Neural progenitor cell (in vitro differentiated cells): ENCODE results near the gene CNGA1. TPM values are rescaled to one million over a fixed set of nuclear protein-coding genes. Genes with fewer than 3 reads are reported as not detected.
"Not testable (repeated sequence)": the region's sequence is repeated elsewhere in the genome, so short reads cannot be mapped to it uniquely, and the experiment has no call there.

Experiments used
- DNase-seq: peaks from one replicate; pipeline ENCODE4 v3.0.0-alpha.2; 2016; ENCODE audit warnings: low spot score
- H2AFZ ChIP-seq: fragments of 200-600 bp; sonication (generic); replicated peaks from 2 replicates; pipeline ENCODE4 v1.6.1; 2016; ENCODE audit warnings: antibody characterized with exemption
- H3F3A ChIP-seq: fragments of 200-600 bp; sonication (generic); 2 replicates; pipeline ENCODE4 v1.6.1; 2016; ENCODE audit warnings: antibody characterized with exemption, low read depth
- H3K27ac ChIP-seq: fragments of 200-600 bp; sonication (generic); 2 replicates; pipeline ENCODE4 v1.5.1; 2016; ENCODE audit warnings: mild to moderate bottlenecking
- H3K27me3 ChIP-seq: fragments of 200-600 bp; sonication (generic); 2 replicates; pipeline ENCODE4 v1.6.1; 2016; ENCODE audit warnings: mild to moderate bottlenecking, moderate library complexity
- H3K36me3 ChIP-seq: fragments of 200-600 bp; sonication (generic); 2 replicates; pipeline ENCODE4 v1.5.1; 2016
- H3K4me1 ChIP-seq: fragments of 200-600 bp; sonication (generic); 2 replicates; pipeline ENCODE4 v1.6.1; 2016; ENCODE audit warnings: mixed run types
- H3K4me2 ChIP-seq: fragments of 200-600 bp; sonication (generic); 2 replicates; pipeline ENCODE4 v1.6.1; 2016
- H3K4me3 ChIP-seq: fragments of 200-600 bp; sonication (generic); 2 replicates; pipeline ENCODE4 v1.5.1; 2016
- H3K79me2 ChIP-seq: fragments of 200-600 bp; sonication (generic); 2 replicates; pipeline ENCODE4 v1.6.1; 2016; ENCODE audit warnings: low read depth
- H3K9ac ChIP-seq: fragments of 200-600 bp; sonication (generic); 2 replicates; pipeline ENCODE4 v1.6.1; 2016
- H3K9me3 ChIP-seq: fragments of 200-600 bp; sonication (generic); 2 replicates; pipeline ENCODE4 v1.5.1; 2016; ENCODE audit warnings: low read depth
- H4K20me1 ChIP-seq: fragments of 200-600 bp; sonication (generic); 2 replicates; pipeline ENCODE4 v1.6.1; 2016; ENCODE audit warnings: low read depth
- H3K27ac Mint-ChIP-seq: 3 replicates; pipeline ENCODE4 v1.8.0; 2021; ENCODE audit warnings: mixed read lengths
- H3K27me3 Mint-ChIP-seq: 2 replicates; pipeline ENCODE4 v1.8.0; 2022; ENCODE audit warnings: low read depth, mild to moderate bottlenecking, inconsistent platforms, moderate library complexity, mixed read lengths; ENCODE audit not compliant: insufficient read depth
- H3K36me3 Mint-ChIP-seq: 3 replicates; pipeline ENCODE4 v1.8.0; 2021; ENCODE audit warnings: mixed read lengths
- H3K4me1 Mint-ChIP-seq: 3 replicates; pipeline ENCODE4 v1.8.0; 2021; ENCODE audit warnings: mixed read lengths
- H3K4me3 Mint-ChIP-seq: 3 replicates; pipeline ENCODE4 v1.8.0; 2021; ENCODE audit warnings: mild to moderate bottlenecking, moderate library complexity, mixed read lengths
- H3K9me3 Mint-ChIP-seq: 3 replicates; pipeline ENCODE4 v1.8.0; 2020; ENCODE audit warnings: mixed read lengths
- EZH2 ChIP-seq: fragments of 200-600 bp; sonication (generic); IDR thresholded peaks from 2 replicates; pipeline ENCODE4 v1.6.1; 2017; ENCODE audit warnings: antibody characterized with exemption, mild to moderate bottlenecking, moderate library complexity
- EZH2phosphoT487 ChIP-seq: fragments of 200-600 bp; sonication (generic); IDR thresholded peaks from 2 replicates; pipeline ENCODE4 v1.6.1; 2017; ENCODE audit warnings: antibody characterized with exemption
- total RNA-seq: library from RNA; depleted of rRNA; stranded (reverse); fragments of >200 nt; gene quantifications from 2 replicates; pipeline ENCODE4 v1.2.3, GENCODE V29; 2015; ENCODE audit warnings: low replicate concordance
- TF ChIP-seq, protein P1 (sequence below): fragments of 200-600 bp; sonication (generic); IDR thresholded peaks from 2 replicates; pipeline ENCODE4 v1.5.1; 2017; ENCODE audit warnings: antibody characterized with exemption, mild to moderate bottlenecking

CNGA1 gene
- total RNA-seq, 1 donor from 2014 or later, result 0.37 TPM

GRCh38 chr4:47996021-47996420 is 20.5 kb downstream of the CNGA1 start:
- no peak overlapping the region for H3K4me2 ChIP-seq
- TF ChIP-seq EZH2 (no peak), EZH2phosphoT487 (no peak)
- H3F3A ChIP-seq, result no peaks in the 10 kb centered on the region
- peaks cover 10% of the 10 kb centered on the region for H3K9me3 Mint-ChIP-seq
- H4K20me1 ChIP-seq, result no peaks in the 10 kb centered on the region
- no peaks in the 10 kb centered on the region for H3K4me1 Mint-ChIP-seq
- peaks cover 2% of the 10 kb centered on the region for H3K36me3 ChIP-seq
- no peak overlapping the region for H3K27ac Mint-ChIP-seq
- no peak overlapping the region for H2AFZ ChIP-seq
- H3K27me3 ChIP-seq, result no peaks in the 10 kb centered on the region
- H3K9me3 ChIP-seq, result peaks cover 8% of the 10 kb centered on the region
- H3K27me3 Mint-ChIP-seq, result no peaks in the 10 kb centered on the region
- H3K4me3 Mint-ChIP-seq, result no peak overlapping the region
- H3K36me3 Mint-ChIP-seq, result no peaks in the 10 kb centered on the region
- no peak overlapping the region for H3K9ac ChIP-seq
- no peak overlapping the region for H3K4me3 ChIP-seq
- no peaks in the 10 kb centered on the region for H3K4me1 ChIP-seq
- H3K79me2 ChIP-seq, result no peaks in the 10 kb centered on the region
- H3K27ac ChIP-seq, result no peak overlapping the region
- no peak for DNase-seq

DNA sequence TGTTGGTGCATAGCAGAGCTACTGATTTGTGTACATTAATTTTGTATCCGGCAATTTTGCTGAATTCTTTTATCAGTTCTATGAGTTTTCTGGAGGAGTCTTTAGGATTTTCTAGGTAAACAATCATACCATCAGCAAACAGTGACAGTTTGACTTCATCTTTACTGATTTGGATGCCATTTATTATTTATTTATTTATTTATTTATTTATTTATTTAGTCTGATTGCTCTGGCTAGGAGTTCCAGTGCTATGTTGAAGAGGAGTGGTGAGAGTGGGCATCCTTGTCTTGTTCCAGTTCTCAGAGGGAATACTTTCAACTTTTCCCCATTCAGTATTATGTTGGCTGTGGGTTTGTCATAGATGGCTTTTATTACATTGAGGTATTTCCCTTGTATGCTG is 24.0 kb downstream of the CNGA1 start:
- H3K27ac ChIP-seq, DNase-seq, H3K27me3 ChIP-seq, H2AFZ ChIP-seq, H3F3A ChIP-seq, H3K4me3 Mint-ChIP-seq, H4K20me1 ChIP-seq, H3K36me3 Mint-ChIP-seq, H3K4me2 ChIP-seq, H3K4me1 Mint-ChIP-seq, H3K27me3 Mint-ChIP-seq, H3K4me3 ChIP-seq, H3K27ac Mint-ChIP-seq, H3K79me2 ChIP-seq, H3K4me1 ChIP-seq, H3K36me3 ChIP-seq, H3K9ac ChIP-seq: not testable (repeated sequence)
- peaks cover 21% of the 10 kb centered on the region for H3K9me3 Mint-ChIP-seq
- H3K9me3 ChIP-seq, result peaks cover 11% of the 10 kb centered on the region

- Mint-ChIP-seq H3K4me1 (no peaks in the 10 kb centered on the region), H3K4me3 (no peak overlapping the region), H3K36me3 (no peaks in the 10 kb centered on the region), H3K9me3 (peaks cover 21% of the 10 kb centered on the region), H3K27ac (no peak overlapping the region), H3K27me3 (peaks cover 2% of the 10 kb centered on the region)
- no peak overlapping the region for H3K27ac ChIP-seq
- H3F3A ChIP-seq, result no peaks in the 10 kb centered on the region
- H4K20me1 ChIP-seq, result no peaks in the 10 kb centered on the region
- DNase-seq, result no peak
- no peak overlapping the region for H3K9ac ChIP-seq
- H3K4me3 ChIP-seq, result no peak overlapping the region
- no peaks in the 10 kb centered on the region for H3K36me3 ChIP-seq
- no peaks in the 10 kb centered on the region for H3K27me3 ChIP-seq
- no peaks in the 10 kb centered on the region for H3K79me2 ChIP-seq
- TF ChIP-seq EZH2, result no peak
- no peak for TF ChIP-seq EZH2phosphoT487
- TF ChIP-seq, protein P1, sequence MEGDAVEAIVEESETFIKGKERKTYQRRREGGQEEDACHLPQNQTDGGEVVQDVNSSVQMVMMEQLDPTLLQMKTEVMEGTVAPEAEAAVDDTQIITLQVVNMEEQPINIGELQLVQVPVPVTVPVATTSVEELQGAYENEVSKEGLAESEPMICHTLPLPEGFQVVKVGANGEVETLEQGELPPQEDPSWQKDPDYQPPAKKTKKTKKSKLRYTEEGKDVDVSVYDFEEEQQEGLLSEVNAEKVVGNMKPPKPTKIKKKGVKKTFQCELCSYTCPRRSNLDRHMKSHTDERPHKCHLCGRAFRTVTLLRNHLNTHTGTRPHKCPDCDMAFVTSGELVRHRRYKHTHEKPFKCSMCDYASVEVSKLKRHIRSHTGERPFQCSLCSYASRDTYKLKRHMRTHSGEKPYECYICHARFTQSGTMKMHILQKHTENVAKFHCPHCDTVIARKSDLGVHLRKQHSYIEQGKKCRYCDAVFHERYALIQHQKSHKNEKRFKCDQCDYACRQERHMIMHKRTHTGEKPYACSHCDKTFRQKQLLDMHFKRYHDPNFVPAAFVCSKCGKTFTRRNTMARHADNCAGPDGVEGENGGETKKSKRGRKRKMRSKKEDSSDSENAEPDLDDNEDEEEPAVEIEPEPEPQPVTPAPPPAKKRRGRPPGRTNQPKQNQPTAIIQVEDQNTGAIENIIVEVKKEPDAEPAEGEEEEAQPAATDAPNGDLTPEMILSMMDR, result no peak
- H3K9me3 ChIP-seq, result peaks cover 11% of the 10 kb centered on the region
- no peak overlapping the region for H2AFZ ChIP-seq
- no peaks in the 10 kb centered on the region for H3K4me1 ChIP-seq
- no peak overlapping the region for H3K4me2 ChIP-seq
Observed at GRCh38 chr4:47990145-47990544, 26.3 kb downstream of the CNGA1 start.

- Mint-ChIP-seq H3K9me3 (no peaks in the 10 kb centered on the region), H3K4me1 (no peaks in the 10 kb centered on the region), H3K27ac (no peak overlapping the region), H3K4me3 (no peak overlapping the region), H3K27me3 (peaks cover 3% of the 10 kb centered on the region), H3K36me3 (no peaks in the 10 kb centered on the region)
- Histone ChIP-seq H3K4me2 (no peak overlapping the region), H3K9ac (no peak overlapping the region), H3K27ac (no peak overlapping the region), H3K36me3 (no peaks in the 10 kb centered on the region), H3K27me3 (no peaks in the 10 kb centered on the region), H3K4me3 (no peak overlapping the region), H2AFZ (no peak overlapping the region), H3K79me2 (no peaks in the 10 kb centered on the region), H3K4me1 (no peaks in the 10 kb centered on the region), H3F3A (no peaks in the 10 kb centered on the region), H3K9me3 (no peaks in the 10 kb centered on the region), H4K20me1 (no peaks in the 10 kb centered on the region)
- no peak for DNase-seq
- TF ChIP-seq EZH2, result no peak
- no peak for TF ChIP-seq EZH2phosphoT487
- TF ChIP-seq, protein P1, result no peak
Observed at GRCh38 chr4:47974566-47974965, 41.9 kb downstream of the CNGA1 start.
